H9 (cell line): ENCODE measurements around the gene SLC22A17. TPM values are rescaled to one million over a fixed set of nuclear protein-coding genes. Genes with fewer than 3 reads are reported as not detected.

Experiments used
- DNase-seq: peaks from one replicate; pipeline ENCODE4 v3.0.0-alpha.2; 2017
- H2AFZ ChIP-seq: one replicate; pipeline ENCODE4 v1.6.1; 2013; ENCODE audit warnings: mild to moderate bottlenecking, low read length, control low read depth, moderate library complexity
- H2AK5ac ChIP-seq: 2 replicates; pipeline ENCODE4 v1.6.1; 2013; ENCODE audit warnings: low read length, control low read depth, mixed read lengths; ENCODE audit not compliant: insufficient read length
- H2BK120ac ChIP-seq: one replicate; pipeline ENCODE4 v1.6.1; 2013; ENCODE audit warnings: low read depth, mild to moderate bottlenecking, low read length, control low read depth, inconsistent platforms; ENCODE audit not compliant: poor library complexity, severe bottlenecking
- H2BK12ac ChIP-seq: 2 replicates; pipeline ENCODE4 v1.6.1; 2013; ENCODE audit warnings: low read length, control low read depth, mixed read lengths, low read depth; ENCODE audit not compliant: insufficient read length
- H2BK15ac ChIP-seq: 2 replicates; pipeline ENCODE4 v1.6.1; 2013; ENCODE audit warnings: low read depth, low read length, control low read depth
- H2BK20ac ChIP-seq: one replicate; pipeline ENCODE4 v1.6.1; 2013; ENCODE audit warnings: low read depth, mild to moderate bottlenecking, low read length, control low read depth, inconsistent platforms; ENCODE audit not compliant: poor library complexity, severe bottlenecking
- H2BK5ac ChIP-seq: 2 replicates; pipeline ENCODE4 v1.6.1; 2013; ENCODE audit warnings: low read length, control low read depth, mixed read lengths; ENCODE audit not compliant: insufficient read length
- H3K14ac ChIP-seq: 2 replicates; pipeline ENCODE4 v1.6.1; 2013; ENCODE audit warnings: low read length, control low read depth; ENCODE audit not compliant: insufficient read depth
- H3K18ac ChIP-seq: 2 replicates; pipeline ENCODE4 v1.6.1; 2013; ENCODE audit warnings: low read depth, mild to moderate bottlenecking, mixed read lengths, low read length, control low read depth; ENCODE audit not compliant: insufficient read length
- H3K23ac ChIP-seq: 2 replicates; pipeline ENCODE4 v1.6.1; 2013; ENCODE audit warnings: low read length, control low read depth, mixed read lengths, low read depth; ENCODE audit not compliant: insufficient read length
- H3K23me2 ChIP-seq: 2 replicates; pipeline ENCODE4 v1.6.1; 2013; ENCODE audit warnings: low read depth, mild to moderate bottlenecking, mixed read lengths, low read length, control low read depth; ENCODE audit not compliant: insufficient read length, poor library complexity, severe bottlenecking
- H3K27ac ChIP-seq: 2 replicates; pipeline ENCODE4 v1.5.1; 2013; ENCODE audit warnings: low read length, control low read depth, mixed read lengths, low read depth; ENCODE audit not compliant: insufficient read length
- H3K27me3 ChIP-seq: 2 replicates; pipeline ENCODE4 v1.6.1; 2013; ENCODE audit warnings: low read length, control low read depth, inconsistent platforms; ENCODE audit not compliant: insufficient read depth
- H3K4ac ChIP-seq: 2 replicates; pipeline ENCODE4 v1.6.1; 2013; ENCODE audit warnings: low read depth, mild to moderate bottlenecking, control low read depth, inconsistent platforms, low read length, moderate library complexity
- H3K4me1 ChIP-seq: 2 replicates; pipeline ENCODE4 v1.6.1; 2013; ENCODE audit warnings: low read length, control low read depth, inconsistent platforms; ENCODE audit not compliant: insufficient read depth
- H3K4me2 ChIP-seq: 2 replicates; pipeline ENCODE4 v1.6.1; 2013; ENCODE audit warnings: low read length, control low read depth, mixed read lengths; ENCODE audit not compliant: insufficient read length, insufficient read depth
- H3K56ac ChIP-seq: 2 replicates; pipeline ENCODE4 v1.6.1; 2013; ENCODE audit warnings: low read depth, mild to moderate bottlenecking, mixed read lengths, low read length, control low read depth; ENCODE audit not compliant: insufficient read length
- H3K79me1 ChIP-seq: 2 replicates; pipeline ENCODE4 v1.6.1; 2013; ENCODE audit warnings: low read depth, mild to moderate bottlenecking, moderate library complexity, low read length, control low read depth, inconsistent platforms; ENCODE audit not compliant: insufficient read depth, poor library complexity, severe bottlenecking
- H3K79me2 ChIP-seq: 2 replicates; pipeline ENCODE4 v1.6.1; 2013; ENCODE audit warnings: low read length, control low read depth, inconsistent platforms; ENCODE audit not compliant: insufficient read depth
- H3K9ac ChIP-seq: 2 replicates; pipeline ENCODE4 v1.6.1; 2013; ENCODE audit warnings: low read length, control low read depth, mixed read lengths; ENCODE audit not compliant: insufficient read length; ENCODE audit errors: extremely low read depth
- H3K9me3 ChIP-seq: one replicate; pipeline ENCODE4 v1.6.1; 2013; ENCODE audit warnings: low read depth, low read length, inconsistent platforms; ENCODE audit not compliant: control insufficient read depth
- H3T11ph ChIP-seq: one replicate; pipeline ENCODE4 v1.6.1; 2013; ENCODE audit warnings: mild to moderate bottlenecking, low read length, control low read depth, inconsistent platforms
- H4K20me1 ChIP-seq: one replicate; pipeline ENCODE4 v1.6.1; 2013; ENCODE audit not compliant: control insufficient read depth, insufficient read length, insufficient read depth
- H4K5ac ChIP-seq: 2 replicates; pipeline ENCODE4 v1.6.1; 2013; ENCODE audit warnings: low read depth, mild to moderate bottlenecking, mixed read lengths, low read length, control low read depth; ENCODE audit not compliant: insufficient read length
- H4K8ac ChIP-seq: replicated peaks from 2 replicates; pipeline ENCODE4 v1.6.1; 2013; ENCODE audit warnings: low read length, control low read depth, mixed read lengths, low read depth; ENCODE audit not compliant: insufficient read length
- H4K91ac ChIP-seq: 2 replicates; pipeline ENCODE4 v1.6.1; 2013; ENCODE audit warnings: low read depth, mild to moderate bottlenecking, moderate library complexity, mixed read lengths, low read length, control low read depth; ENCODE audit not compliant: insufficient read length
- H3K27ac Mint-ChIP-seq, 3 experiments: 2 replicates in 2 of 3; 3 replicates in 1 of 3; pipeline ENCODE4 v1.8.0; 2020 to 2021; ENCODE audit warnings: mixed read lengths in 3 of 3, mild to moderate bottlenecking in 1 of 3, moderate library complexity in 1 of 3
- H3K27me3 Mint-ChIP-seq: 2 replicates; pipeline ENCODE4 v1.8.0; 2021; ENCODE audit warnings: low read depth, mild to moderate bottlenecking, moderate library complexity, mixed read lengths
- H3K36me3 Mint-ChIP-seq, 3 experiments: 2 replicates in 2 of 3; 3 replicates in 1 of 3; pipeline ENCODE4 v1.8.0; 2020 to 2021; ENCODE audit warnings: low read depth in 3 of 3, mixed read lengths in 3 of 3; ENCODE audit not compliant: insufficient read depth in 1 of 3
- H3K4me1 Mint-ChIP-seq, 2 experiments: 2 replicates each; pipeline ENCODE4 v1.8.0; 2020; ENCODE audit warnings: mixed read lengths in 2 of 2
- H3K4me3 Mint-ChIP-seq, 2 experiments: 2 replicates in 1 of 2; 3 replicates in 1 of 2; pipeline ENCODE4 v1.8.0; 2020 to 2021; ENCODE audit warnings: mild to moderate bottlenecking in 2 of 2, mixed read lengths in 2 of 2, moderate library complexity in 1 of 2
- H3K9me3 Mint-ChIP-seq, 2 experiments: 2 replicates in 1 of 2; 3 replicates in 1 of 2; pipeline ENCODE4 v1.8.0; 2020; ENCODE audit warnings: mild to moderate bottlenecking in 2 of 2, mixed read lengths in 2 of 2, moderate library complexity in 1 of 2
- WGBS: extraction: QIAGEN DNeasy Blood & Tissue Kit; methylation state at CpG from one replicate; pipeline ENCODE4 v1.1.7; 2013; ENCODE audit warnings: missing lambda C conversion rate, low lambda C conversion rate, mixed read lengths; ENCODE audit not compliant: insufficient read length; ENCODE audit errors: extremely low coverage; 5-methylcytosine and 5-hydroxymethylcytosine counted together
- total RNA-seq: library from RNA; stranded (reverse); gene quantifications from 2 replicates; pipeline ENCODE4 v1.2.1, GENCODE V29; 2021
- TF ChIP-seq, protein P1 (sequence below): fragments of 200-600 bp; sonication (generic); conservative IDR thresholded peaks from 3 replicates; pipeline ENCODE4 v1.8.0; 2021; ENCODE audit warnings: antibody characterized with exemption, mild to moderate bottlenecking

The SLC22A17 gene
- total RNA-seq, 1 experiment from 2014 or later: 33.0 TPM

DNA sequence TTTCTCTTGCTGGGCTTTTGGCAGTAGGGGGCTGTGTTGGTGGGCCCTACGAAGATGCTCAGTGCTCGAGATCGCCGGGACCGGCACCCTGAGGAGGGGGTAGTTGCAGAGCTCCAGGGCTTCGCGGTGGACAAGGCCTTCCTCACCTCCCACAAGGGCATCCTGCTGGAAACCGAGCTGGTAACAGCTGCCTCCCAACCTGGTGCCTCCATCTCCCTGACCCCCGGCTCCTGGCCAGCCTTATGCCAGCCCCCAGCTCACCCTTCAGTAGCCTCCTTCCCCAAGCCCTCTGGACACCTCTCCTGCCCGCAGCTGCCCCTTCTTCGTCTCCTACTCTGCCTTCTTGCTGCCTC lies 24.5 kb upstream of the SLC22A17 start:
- peaks cover 78% of the 10 kb centered on the region for H3K27me3 Mint-ChIP-seq

More for the DNA sequence above, 24.5 kb upstream of the SLC22A17 start:
- no peaks in the 10 kb centered on the region for H3K23me2 ChIP-seq
- H3K27me3 ChIP-seq: no peaks in the 10 kb centered on the region; the same call in 1 of the 2 replicates
- no peaks in the 10 kb centered on the region for H4K20me1 ChIP-seq
- no peak overlapping the region for H2BK5ac ChIP-seq
- no CpG with 5 or more reads among the region's 11 CpGs for WGBS
- no peak overlapping the region for H3K18ac ChIP-seq
- no peak overlapping the region for H3T11ph ChIP-seq
- no peak overlapping the region for H2BK12ac ChIP-seq
- no peak overlapping the region for H2BK20ac ChIP-seq
- no peak overlapping the region for H3K4me2 ChIP-seq
- TF ChIP-seq, protein P1, sequence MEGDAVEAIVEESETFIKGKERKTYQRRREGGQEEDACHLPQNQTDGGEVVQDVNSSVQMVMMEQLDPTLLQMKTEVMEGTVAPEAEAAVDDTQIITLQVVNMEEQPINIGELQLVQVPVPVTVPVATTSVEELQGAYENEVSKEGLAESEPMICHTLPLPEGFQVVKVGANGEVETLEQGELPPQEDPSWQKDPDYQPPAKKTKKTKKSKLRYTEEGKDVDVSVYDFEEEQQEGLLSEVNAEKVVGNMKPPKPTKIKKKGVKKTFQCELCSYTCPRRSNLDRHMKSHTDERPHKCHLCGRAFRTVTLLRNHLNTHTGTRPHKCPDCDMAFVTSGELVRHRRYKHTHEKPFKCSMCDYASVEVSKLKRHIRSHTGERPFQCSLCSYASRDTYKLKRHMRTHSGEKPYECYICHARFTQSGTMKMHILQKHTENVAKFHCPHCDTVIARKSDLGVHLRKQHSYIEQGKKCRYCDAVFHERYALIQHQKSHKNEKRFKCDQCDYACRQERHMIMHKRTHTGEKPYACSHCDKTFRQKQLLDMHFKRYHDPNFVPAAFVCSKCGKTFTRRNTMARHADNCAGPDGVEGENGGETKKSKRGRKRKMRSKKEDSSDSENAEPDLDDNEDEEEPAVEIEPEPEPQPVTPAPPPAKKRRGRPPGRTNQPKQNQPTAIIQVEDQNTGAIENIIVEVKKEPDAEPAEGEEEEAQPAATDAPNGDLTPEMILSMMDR: no peak
- H3K36me3 Mint-ChIP-seq: no peaks in the 10 kb centered on the region
- no peak overlapping the region for H3K14ac ChIP-seq
- no peak overlapping the region; a peak in 2 of 5 replicates for H3K4me3 Mint-ChIP-seq
- no peak overlapping the region for H3K27ac ChIP-seq
- DNase-seq: no peak
- H4K91ac ChIP-seq: no peak overlapping the region
- H3K27ac Mint-ChIP-seq: no peak overlapping the region
- no peaks in the 10 kb centered on the region for H3K9me3 ChIP-seq
- no peaks in the 10 kb centered on the region for H3K4me1 ChIP-seq
- no peak overlapping the region for H4K5ac ChIP-seq
- no peaks in the 10 kb centered on the region for H3K79me1 ChIP-seq
- no peak overlapping the region for H4K8ac ChIP-seq
- H3K23ac ChIP-seq: no peak overlapping the region
- no peaks in the 10 kb centered on the region for H3K9me3 Mint-ChIP-seq
- H2BK120ac ChIP-seq: no peak overlapping the region
- no peak overlapping the region for H3K56ac ChIP-seq
- no peak overlapping the region for H3K4ac ChIP-seq
- H2BK15ac ChIP-seq: no peak overlapping the region
- no peak overlapping the region for H2AFZ ChIP-seq
- H2AK5ac ChIP-seq: no peak overlapping the region
- no peaks in the 10 kb centered on the region for H3K79me2 ChIP-seq
- no peak overlapping the region for H3K9ac ChIP-seq
- H3K4me1 Mint-ChIP-seq: peaks cover 9 to 22% of the 10 kb centered on the region in 2 experiments
